NCI-H128 (cell line): ENCODE measurements around the gene AKIRIN1.
A peak's percentile ranks its signal among the peaks of the same experiment; 100 is the strongest.
"Not testable (repeated sequence)": the region's sequence is repeated elsewhere in the genome, so short reads cannot be mapped to it uniquely, and the experiment has no call there.

ENCODE experiments used
- DNase-seq: peaks from one replicate; lab custom pipeline; 2025; ENCODE audit not compliant: unreplicated experiment; lab: John Stamatoyannopoulos, UW

Gene AKIRIN1

DNA sequence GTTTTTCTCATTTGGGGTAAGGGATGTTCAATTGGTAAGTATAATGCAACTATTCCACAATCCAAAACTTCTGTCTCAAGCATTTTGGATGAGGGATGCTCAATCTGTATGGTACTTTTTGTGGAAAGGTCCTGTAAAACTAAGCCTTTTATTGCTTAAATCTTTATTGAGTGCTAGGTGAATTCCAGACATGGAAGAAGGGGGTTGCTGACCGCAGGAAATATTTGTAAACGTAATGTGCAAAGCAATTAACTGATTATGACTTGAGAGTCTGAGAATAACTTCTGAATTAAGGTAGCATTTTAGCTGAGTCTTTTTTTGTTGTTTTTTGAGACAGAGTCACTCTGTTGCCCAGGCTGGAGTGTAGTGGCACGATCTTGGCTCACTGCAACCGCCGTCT lies 3.1 kb downstream of the AKIRIN1 start:
- no peak for DNase-seq

DNA sequence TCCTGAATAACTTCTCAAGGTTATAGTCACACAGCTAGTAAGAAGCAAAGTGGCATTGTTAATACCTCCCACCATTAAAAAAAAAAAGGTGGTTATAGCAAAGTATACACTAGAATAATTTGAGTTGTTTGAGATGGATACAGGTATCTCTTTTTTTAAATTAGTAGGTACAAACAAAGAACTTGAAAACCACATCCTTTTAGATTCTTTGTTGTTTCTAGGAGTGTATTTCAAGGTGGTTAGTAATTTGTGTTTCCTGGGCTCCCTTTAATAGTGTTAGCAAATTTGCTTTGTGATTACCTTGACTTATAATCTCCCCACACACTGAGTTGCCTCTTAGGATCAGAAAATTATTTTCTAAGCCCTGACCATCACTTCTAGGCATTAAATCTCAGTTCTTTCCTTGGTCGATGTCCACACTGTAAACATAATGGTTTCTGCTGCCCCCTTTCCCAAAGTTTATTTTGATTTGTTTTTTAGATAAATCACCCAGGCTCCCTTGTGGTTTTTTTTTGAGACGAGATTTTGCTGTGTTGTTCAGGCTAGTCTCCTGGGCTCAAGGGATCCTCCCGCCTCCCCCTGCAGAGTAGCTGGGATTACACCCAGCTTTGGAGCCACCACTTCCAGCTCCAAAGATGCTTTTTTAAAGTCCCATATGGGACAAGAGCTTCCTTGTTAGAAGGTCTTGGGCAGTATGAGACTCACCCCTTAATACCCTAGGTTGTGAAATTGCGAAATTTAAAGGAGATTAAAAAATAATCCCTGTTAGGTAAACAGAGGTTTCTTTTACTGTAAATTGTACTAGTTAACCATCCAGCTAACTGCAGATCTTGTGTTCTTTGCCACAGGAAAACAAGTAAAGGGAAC lies 6.2 kb downstream of the AKIRIN1 start:
- DNase-seq = no peak

DNA sequence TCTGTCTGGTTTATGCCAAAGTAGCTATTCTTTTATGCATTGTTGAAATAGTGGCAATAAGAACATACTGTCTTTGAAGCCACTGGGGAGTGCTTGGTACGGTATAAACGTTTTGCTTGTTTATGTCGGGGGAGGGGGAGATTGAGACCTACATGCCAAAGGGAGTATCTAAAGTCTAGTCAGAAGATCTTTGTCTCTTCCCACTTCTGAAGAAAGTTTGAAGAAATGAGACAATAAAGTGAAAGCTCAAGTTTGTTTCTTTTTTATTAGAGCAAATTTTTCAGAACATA lies 6.8 kb downstream of the AKIRIN1 start:
- no peak for DNase-seq

DNA sequence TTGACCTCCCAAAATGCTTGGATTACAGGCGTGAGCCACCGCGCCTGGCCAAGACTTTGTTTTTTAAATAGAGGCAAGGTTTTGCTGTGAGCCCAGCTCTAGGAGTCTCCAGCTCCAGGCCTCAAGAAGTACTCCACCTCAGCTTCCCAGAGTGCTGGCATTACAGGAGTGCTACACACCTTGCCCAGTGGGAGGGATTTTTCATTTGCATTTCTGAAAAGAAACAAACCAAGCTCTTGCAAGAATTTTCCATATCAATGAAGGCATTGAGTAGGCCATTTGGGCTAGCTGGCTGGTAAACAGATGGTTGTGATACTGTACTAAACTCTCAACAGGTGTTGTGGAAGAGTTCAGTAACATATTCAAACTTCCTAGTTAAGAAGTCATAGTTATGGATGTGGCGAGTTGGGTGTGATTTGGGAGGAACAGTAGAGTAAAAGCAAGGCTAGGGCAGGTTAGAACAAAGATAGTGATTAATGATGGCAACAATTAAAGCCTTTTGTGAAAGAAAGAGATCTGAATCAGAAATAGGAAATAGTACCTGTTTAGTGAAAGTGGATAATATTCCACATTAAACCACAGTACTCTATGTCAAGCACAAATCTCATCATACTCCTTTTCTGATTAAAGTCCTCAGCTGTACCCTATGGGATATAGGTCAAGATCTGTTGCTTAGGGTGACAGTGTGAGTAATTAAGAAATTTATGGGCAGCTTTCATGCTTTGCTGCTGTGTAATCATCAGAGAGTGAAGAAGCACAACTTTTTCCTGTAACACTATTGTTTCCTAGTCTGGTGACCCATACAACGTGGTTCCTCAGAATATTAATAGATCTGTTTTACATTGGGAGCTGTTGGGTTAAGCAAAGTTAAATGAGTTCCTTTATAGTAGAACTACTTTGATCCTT lies 10.7 kb downstream of the AKIRIN1 start:
- DNase-seq = no peak

DNA sequence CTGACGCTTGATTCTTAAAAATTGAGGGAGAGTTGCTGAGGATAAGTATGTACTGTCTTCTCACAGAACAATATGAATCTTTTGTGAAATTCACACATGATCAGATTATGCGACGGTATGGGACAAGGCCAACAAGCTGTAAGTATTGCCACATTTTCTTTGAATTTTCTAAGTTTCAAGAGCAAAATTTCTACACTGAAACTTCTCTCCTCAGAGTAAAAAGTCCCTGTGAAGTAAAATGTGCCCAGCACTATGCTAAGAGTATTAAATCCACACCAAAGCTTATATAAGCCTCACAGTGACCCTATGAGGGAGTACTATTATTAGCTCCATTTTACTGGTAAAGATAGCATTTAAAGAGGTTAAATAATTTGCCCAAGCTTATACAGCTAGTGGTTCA lies 12.2 kb downstream of the AKIRIN1 start:
- DNase-seq = no peak

DNA sequence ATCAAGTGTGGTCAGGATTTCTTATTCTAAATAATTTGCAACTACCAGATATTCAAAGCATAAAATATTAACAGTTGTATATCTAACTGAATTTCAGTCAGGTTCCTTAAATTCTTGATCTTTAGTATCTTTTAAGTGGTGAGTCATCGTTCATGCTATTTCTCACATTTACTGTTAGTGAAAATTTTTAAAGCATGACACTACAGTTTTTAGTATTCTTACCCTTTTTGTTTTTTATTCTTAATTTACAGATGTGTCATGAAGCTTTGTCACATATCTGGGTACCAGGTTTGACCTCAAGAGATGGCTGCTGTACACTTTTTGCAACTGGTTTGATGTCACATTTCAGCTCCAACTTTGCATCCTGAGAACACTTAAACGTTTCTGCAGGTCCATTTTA lies 12.7 kb downstream of the AKIRIN1 start:
- DNase-seq = no peak

DNA sequence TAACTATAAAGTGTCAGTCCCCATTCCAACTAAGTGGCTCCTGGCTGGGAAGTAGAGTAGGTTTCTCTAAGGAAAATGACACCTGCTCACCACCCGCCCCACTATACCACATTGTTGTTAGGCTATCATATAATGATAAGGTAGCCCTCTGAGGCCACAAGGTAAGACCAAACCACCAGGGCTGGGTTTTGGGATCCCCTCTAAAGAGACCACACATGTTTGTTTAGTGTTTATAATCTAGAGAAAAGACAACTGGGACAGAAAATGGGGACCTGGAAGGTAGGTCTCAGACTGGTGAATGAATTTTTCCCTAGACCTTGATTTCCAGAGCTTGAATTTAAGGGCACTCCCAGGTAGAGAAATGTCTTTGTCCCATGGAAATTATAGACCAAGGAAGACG lies 15.2 kb downstream of the AKIRIN1 start:
- DNase-seq = no peak

DNA sequence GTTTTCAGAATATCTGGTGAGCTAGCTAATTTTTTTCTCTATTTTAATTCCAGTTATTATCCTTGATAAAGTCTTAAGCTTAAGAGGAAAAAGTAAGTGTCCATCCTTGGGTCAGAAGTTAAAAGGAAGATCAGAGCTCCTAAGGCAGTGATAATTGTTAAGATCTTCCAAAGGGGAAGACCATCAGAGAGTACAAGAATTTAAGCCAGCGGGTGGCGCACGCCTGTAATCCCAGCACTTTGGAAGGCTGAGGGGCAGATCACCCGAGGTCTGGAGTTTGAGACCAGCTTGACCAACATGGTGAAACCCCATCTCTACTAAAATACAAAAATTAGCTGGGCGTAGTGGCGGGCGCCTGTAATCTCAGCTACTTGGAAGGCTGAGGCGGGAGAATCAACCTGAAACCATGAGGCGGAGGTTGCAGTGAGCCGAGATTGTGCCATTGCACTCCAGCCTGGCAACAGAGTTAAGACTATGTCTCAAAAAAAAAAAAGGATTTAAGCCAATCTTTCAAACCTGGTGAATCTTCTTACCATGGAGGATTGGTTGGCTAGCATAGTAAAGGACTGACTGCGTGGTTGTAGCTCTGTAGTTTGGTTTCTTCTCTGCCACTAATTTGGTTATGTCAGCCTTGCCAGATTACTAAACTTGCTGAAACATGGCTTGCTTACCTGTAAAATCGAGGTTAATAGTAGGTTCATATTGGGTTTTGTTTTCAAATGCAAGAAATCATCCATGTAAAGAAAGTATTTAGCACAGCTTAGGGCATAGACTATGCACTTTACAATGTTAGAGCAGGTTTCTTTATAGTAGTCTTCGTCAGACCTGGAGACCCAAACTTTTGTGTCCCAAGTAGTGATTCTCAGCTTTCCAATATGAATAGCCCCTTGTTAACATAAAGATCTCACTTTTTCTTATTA lies 15.9 kb downstream of the AKIRIN1 start:
- DNase-seq = no peak

DNA sequence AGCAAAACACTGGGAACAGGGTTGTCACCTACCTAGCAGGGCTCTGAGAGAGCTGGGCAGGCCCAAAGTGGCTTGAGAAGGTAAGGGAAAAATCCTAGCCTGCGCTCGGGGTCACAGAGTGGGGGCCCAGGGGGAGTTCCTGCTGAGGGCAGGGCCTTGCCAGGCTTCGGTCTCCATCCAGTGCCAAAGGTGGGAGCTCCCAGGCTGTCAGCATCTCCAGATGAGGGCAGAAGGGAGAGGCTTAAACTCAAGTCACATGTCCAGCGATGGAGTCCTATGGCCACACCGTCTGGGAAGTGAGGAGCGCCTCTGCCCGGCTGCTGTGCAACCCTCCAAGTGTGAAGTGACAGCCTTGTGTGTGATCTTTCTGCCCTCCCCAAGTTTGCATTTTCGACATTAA lies 23.9 kb downstream of the AKIRIN1 start:
- DNase-seq = not testable (repeated sequence)

DNA sequence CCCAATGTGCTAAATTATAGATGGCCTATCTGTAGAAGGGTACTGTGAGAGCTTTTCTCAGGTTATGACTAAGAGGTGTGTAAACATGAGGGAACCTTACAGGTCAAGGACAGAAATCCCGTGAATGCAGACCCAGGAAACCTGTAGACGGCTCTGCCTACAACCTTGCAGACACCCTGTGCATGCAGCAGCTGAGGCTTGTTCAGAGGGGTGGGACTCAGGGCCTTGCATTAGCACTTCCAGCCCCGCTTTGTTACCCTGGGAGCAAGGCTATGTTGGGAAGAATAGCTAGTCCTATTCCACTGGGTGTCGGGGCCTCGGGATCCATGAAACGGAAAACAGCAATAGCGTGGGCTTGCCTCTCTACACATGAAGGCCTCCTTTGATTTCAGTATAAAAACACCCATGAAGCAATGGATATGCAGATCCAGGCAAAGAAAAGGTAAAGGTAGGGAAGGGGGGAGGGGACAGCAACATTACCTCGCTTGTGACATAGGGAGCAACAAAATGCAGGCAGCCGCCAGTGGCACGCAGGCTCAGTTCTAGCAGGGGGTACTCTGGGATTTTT lies 25.6 kb downstream of the AKIRIN1 start:
- no peak for DNase-seq

DNA sequence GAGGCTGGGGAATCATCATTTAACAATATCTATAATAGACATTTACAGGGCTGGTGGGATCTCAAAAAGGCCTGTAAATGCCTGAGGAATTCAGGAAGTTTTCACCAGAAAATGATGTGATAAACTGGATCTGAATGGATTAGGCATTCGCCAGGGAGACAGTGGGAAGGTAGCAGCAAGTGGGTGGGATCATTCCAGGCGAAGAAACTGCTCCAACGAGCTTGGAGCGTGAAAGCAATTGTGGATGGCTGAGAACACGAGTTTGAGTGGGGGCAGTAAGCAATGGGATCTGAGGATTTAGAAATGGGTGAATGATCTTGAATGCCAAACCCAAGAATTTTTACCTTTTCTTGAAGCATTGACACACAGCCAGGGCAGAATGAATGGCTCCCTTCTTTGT lies 26.2 kb downstream of the AKIRIN1 start:
- no peak for DNase-seq

DNA sequence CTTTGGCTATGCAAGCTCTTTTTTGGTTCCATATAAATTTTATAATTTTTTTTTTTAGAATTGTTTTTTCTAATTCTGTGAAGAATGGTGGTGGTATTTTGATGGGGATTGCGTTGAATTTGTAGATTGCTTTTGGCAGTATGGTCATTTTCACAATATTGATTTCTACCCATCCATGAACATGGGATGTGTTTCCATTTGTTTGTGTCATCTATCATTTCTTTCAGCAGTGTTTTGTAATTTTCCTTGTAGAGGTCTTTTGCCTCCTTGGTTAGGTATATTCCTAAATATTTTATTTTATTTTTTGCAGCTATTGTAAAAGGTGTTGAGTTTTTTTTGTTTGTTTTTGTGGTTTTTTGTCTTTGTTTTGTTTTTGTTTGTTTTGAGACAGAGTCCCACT lies 29.4 kb downstream of the AKIRIN1 start:
- DNase-seq = not testable (repeated sequence)

DNA sequence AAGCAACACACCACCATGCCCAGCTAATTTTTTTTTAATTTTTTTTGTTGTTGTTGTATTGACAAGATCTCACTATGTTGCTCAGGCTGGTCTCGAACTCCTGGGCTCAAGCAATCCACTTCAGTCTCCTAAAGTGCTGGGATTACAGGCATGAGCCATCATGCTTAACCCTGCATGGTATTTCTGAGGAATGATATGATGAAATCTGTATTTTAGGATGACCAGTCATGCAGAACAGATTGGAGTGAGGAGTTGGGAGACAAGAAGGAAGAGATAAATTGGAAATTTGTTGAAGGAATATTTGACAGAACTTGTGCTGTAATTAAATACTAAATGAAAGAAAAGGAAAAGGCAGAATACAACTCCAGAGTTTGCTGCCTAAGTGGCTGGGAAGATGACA lies 30.4 kb downstream of the AKIRIN1 start:
- no peak for DNase-seq

DNA sequence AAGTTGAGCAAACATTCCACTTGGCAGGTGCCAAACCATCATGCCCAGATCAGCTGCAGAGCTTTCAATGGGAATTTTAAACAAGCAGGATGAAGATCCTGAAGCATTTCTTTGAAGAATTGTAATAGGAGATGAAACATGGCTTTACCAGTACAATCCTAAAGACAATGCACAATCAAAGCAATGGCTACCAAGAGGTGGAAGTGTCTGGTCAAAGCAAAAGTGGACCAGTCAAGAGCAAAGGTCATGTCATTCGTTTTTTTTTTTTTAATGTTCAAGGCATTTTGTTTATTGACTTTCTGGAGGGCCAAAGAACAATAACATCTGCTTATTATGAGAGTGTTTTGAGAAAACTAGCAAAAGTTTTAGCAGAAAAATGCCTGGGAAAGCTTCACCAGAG lies 32.1 kb downstream of the AKIRIN1 start:
- no peak for DNase-seq

DNA sequence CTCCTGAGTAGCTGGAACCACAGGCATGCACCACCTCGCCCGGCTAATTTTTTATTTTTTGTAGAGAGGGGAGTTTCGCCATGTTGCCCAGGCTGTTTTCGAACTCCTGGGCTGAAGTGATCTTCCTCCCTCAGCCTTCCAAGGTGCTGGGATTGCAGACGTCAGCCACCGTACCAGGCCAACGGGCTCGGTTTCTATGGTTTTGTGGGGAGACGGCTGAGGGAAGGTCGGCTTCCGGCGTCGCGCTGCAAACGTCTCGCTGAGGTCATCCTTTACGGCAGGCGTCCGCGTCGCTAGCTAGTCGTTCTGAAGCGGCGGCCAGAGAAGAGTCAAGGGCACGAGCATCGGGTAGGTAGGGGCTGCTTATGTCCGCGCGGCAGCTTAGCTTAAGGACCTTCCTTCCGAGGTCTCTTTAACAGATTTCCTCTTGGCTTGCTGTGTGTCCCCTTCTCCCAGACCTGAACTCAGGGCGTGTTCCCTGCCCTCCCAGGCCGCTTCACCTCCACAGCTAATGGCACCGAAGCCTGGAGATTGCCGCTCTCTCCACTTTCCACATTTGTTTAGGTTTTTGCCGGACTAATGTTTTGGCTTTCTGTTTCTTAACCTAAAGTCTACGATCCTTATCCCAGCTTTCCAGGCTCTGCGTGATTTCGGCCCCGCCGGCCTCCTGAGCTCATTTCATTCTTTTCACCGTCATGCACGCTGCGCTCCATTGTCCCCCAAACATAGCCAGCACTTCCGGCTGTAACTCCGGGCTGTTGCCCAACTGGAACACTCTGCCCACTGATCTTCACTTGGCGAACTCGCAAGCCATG lies 35.2 kb downstream of the AKIRIN1 start, which contains the start of gene NDUFS5:
Gene NDUFS5 (plus strand): TSS at position 300 of the 815 bp plus-strand sequence. CDS start 2,375 bp downstream, outside the sequence.
- peak; percentile 86 for DNase-seq

DNA sequence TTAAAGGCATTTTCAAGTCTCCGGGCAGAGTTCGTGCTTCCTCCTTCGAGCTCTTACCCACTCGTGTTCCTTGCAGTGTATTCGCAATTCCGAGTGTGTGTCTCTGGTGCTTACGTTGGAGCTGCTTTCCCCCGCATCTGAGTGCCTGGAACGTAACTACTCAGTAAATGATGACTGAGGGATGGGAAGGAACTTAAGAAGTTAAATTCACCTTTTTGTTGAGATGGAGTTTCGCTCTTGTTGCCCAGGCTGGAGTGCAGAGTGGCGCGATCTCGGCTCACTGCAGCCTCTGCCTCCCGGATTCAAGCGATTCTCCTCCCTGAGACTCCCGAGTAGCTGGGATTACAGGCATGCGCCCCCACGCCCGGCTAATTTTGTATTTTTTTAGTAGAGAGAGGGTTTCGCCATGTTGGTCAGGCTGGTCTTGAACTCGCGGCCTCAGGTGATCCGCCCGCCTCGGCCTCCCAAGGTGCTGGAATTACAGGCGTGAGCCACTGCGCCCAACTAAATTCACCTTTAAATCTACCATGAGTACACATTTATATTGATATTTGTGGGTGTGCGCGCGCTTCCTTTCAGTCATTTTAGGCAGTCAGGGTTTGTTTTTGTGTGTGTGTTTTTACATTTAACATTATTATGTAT lies 35.9 kb downstream of the AKIRIN1 start:
- DNase-seq = no peak

DNA sequence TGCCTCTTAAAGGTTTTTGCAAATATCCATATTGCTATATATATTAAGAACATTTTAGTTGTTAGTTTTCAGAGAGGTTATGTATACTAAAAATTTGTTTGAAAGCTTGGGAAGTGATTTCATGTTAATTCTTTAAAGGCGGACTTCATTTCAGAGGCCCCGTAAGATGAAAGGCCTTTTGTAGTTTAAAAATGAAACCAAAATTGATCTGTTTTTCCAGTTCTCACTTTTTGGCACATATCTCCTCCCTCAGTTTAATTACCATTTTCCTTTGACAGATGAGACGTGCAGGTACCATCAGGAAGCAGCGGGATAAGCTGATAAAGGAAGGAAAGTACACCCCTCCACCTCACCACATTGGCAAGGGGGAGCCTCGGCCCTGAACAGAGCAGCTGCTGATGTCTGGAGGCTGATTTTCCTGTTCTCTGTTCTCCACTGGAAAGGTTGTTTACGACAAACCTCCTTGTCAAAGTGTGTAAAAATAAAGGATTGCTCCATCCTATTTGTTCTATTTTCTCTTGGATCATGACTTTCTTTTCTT lies 43.1 kb downstream of the AKIRIN1 start:
- no peak for DNase-seq

DNA sequence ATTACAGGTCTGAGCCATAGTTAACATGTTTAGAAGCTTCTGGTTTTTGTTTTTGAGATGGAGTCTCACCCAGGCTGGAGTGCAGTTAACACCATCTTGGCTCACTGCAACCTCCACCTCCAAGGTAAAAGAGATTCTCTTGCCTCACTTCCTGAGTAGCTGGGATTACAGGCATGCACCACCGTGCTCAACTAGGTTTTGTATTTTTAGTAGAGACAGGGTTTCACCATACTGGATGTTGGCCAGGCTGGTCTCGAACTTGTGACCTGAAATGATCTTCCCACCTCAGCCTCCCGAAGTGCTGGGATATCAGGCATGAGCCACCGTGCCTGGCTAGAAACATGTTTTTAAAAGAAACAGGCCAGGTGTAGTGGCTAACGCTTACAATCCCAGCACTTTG lies 45.6 kb downstream of the AKIRIN1 start:
- DNase-seq = no peak

DNA sequence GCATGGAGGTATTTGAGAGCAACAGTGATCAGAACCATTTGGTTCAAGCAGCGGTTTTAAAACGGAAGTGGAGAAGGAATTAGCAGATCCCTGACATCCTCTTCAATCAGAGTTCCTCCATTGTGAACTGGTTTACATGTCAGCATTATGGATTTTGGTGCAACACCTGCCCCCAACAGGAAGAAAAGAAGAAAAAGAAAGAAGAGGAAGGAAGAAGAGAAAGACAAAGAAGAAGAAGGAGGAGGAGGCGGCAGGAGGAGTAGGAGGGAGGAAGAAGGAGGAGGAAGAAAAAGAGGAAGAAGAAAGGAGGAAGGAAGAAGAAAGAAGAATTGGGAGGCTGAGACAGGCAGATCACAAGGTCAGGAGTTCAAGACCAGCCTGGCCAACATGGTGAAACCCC lies 52.4 kb downstream of the AKIRIN1 start:
- no peak for DNase-seq
